WTC11 (cell line): ENCODE results near the gene NUP93.

Experiments
- TEAD4 ChIP-seq: sonication (generic); formaldehyde crosslinking; IDR thresholded peaks from 2 replicates; pipeline ENCODE4 v1.8.0; 2022; ENCODE audit warnings: mild to moderate bottlenecking, missing genetic modification reagents
- TF ChIP-seq, protein P1 (sequence below): sonication (generic); formaldehyde crosslinking; IDR thresholded peaks from 2 replicates; pipeline ENCODE4 v1.8.1; 2022; ENCODE audit warnings: mild to moderate bottlenecking, missing genetic modification reagents, moderate library complexity, borderline replicate concordance
- TF ChIP-seq, protein P2 (sequence below): sonication (generic); formaldehyde crosslinking; IDR thresholded peaks from 2 replicates; pipeline ENCODE4 v1.8.0; 2022; ENCODE audit warnings: mild to moderate bottlenecking, missing genetic modification reagents
- TF ChIP-seq, protein P3 (sequence below): fragments of 200-600 bp; IDR thresholded peaks from 2 replicates; pipeline ENCODE4 v1.8.0; 2022; ENCODE audit warnings: antibody characterized with exemption

DNA sequence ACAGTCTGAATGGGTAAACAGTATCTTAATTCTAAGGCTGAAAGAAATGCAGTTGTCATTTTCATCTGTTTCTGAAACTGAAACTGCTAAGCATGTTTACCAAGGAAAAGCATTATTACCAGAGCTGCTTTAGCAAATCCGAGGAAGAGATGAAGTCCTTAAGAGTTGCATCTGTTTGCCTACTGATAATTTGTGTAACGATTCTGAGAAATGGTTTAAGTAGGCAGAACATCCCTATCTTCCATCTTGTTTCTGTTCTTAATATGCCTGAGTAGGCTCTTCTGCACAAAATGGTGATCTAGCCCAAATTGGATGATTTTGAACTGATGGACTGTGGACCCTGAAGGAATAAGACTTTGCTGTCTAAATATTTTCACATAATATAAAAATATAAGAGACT lies 34.9 kb downstream of the NUP93 start:
- TF ChIP-seq, protein P1, sequence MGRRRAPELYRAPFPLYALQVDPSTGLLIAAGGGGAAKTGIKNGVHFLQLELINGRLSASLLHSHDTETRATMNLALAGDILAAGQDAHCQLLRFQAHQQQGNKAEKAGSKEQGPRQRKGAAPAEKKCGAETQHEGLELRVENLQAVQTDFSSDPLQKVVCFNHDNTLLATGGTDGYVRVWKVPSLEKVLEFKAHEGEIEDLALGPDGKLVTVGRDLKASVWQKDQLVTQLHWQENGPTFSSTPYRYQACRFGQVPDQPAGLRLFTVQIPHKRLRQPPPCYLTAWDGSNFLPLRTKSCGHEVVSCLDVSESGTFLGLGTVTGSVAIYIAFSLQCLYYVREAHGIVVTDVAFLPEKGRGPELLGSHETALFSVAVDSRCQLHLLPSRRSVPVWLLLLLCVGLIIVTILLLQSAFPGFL (CRISPR knock-in tag), result no peak
- TF ChIP-seq, protein P2, sequence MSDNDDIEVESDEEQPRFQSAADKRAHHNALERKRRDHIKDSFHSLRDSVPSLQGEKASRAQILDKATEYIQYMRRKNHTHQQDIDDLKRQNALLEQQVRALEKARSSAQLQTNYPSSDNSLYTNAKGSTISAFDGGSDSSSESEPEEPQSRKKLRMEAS, result no peak
- TF ChIP-seq TEAD4, result no peak
- TF ChIP-seq, protein P3, sequence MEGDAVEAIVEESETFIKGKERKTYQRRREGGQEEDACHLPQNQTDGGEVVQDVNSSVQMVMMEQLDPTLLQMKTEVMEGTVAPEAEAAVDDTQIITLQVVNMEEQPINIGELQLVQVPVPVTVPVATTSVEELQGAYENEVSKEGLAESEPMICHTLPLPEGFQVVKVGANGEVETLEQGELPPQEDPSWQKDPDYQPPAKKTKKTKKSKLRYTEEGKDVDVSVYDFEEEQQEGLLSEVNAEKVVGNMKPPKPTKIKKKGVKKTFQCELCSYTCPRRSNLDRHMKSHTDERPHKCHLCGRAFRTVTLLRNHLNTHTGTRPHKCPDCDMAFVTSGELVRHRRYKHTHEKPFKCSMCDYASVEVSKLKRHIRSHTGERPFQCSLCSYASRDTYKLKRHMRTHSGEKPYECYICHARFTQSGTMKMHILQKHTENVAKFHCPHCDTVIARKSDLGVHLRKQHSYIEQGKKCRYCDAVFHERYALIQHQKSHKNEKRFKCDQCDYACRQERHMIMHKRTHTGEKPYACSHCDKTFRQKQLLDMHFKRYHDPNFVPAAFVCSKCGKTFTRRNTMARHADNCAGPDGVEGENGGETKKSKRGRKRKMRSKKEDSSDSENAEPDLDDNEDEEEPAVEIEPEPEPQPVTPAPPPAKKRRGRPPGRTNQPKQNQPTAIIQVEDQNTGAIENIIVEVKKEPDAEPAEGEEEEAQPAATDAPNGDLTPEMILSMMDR, result no peak
